Activated naive CD4-positive, alpha-beta T cell treated with anti-CD3 and anti-CD28 coated beads, Interleukin-2, amount 50 U/mL, for 16 hours (primary cell): ENCODE results near the gene PCSK4.

Experiments used
- DNase-seq: peaks from one replicate; pipeline ENCODE4 v3.0.0-alpha.2; 2020

The PCSK4 gene

GRCh38 chr19:1469255-1470054, 20.7 kb downstream of the PCSK4 start:
- DNase-seq: peak; percentile 31

- DNase-seq: peak; percentile 42
Measured at GRCh38 chr19:1468821-1469254, 21.3 kb downstream of the PCSK4 start.

DNA sequence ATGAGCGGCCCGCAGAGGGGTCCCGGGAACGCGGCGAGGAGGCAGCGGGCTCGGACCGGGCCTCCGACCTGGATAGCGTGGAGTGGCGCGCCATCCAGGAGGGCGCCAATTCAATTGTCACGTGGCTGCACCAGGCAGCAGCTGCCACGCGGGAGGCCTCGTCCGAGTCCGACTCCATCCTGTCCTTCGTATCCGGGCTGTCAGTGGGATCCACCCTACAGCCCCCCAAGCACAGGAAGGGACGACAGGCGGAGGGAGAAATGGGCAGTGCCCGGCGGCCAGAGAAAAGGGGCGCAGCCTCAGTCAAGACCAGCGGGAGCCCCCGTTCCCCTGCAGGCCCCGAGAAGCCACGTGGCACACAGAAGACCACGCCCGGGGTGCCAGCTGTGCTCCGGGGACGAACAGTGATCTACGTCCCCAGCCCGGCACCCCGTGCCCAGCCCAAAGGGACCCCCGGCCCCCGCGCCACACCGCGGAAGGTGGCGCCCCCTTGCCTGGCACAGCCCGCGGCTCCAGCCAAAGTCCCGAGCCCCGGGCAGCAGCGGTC, 21.8 kb downstream of the PCSK4 start:
- DNase-seq: peak; percentile 14

DNA sequence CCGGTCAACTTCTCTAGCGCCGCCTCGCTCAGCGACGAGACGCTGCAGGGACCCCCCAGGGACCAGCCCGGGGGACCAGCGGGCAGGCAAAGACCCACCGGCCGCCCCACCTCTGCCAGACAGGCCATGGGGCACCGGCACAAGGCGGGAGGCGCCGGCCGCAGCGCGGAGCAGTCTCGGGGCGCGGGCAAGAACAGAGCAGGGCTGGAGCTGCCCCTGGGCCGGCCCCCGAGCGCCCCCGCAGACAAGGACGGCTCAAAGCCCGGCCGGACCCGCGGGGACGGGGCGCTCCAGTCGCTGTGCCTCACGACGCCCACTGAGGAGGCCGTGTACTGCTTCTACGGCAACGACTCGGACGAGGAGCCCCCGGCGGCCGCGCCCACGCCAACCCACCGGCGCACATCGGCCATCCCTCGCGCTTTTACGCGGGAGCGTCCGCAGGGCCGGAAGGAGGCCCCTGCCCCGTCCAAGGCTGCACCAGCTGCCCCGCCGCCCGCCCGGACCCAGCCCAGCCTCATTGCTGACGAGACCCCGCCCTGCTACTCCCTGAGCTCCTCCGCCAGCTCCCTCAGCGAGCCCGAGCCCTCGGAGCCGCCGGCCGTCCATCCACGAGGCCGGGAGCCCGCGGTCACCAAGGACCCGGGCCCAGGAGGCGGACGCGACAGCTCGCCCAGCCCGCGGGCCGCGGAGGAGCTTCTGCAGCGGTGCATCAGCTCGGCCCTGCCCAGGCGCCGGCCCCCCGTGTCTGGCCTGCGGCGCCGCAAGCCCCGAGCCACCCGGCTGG, 22.5 kb downstream of the PCSK4 start:
- peak; percentile 14 for DNase-seq

DNA sequence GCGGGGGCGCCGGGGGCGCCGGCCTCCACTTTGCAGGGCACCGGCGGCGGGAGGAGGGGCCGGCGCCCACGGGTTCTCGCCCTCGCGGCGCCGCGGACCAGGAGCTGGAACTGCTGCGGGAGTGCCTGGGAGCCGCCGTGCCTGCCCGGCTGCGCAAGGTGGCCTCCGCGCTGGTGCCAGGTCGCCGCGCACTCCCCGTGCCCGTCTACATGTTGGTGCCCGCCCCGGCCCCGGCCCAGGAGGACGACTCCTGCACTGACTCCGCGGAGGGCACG, 23.0 kb downstream of the PCSK4 start:
- DNase-seq: no peak

GRCh38 chr19:1466461-1467214, 23.5 kb downstream of the PCSK4 start:
- peak; percentile 12 for DNase-seq

- DNase-seq: no peak
Measured at GRCh38 chr19:1466018-1466460, 24.1 kb downstream of the PCSK4 start.

- peak; percentile 45 for DNase-seq
Measured at GRCh38 chr19:1465191-1466016, 24.7 kb downstream of the PCSK4 start.

DNA sequence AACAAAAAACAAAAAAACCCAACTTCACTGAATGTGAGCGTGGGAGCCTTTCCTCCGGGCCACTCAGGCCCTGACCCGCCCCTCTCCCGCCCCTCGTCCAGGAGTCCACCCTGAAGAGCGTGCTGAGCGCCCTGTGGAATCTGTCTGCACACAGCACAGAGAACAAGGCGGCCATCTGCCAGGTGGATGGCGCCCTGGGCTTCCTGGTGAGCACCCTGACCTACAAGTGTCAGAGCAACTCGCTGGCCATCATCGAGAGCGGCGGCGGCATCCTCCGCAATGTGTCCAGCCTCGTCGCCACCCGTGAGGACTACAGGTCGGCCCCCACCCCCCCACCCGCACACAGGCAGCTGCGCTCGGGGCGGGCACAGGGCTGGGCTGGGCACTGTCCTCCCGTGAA, 28.3 kb downstream of the PCSK4 start:
- DNase-seq: no peak

- DNase-seq: no peak
Measured at GRCh38 chr19:1460033-1460995, 29.8 kb downstream of the PCSK4 start.

- DNase-seq: no peak
Measured at GRCh38 chr19:1459479-1459878, 30.7 kb downstream of the PCSK4 start.

GRCh38 chr19:1457892-1458291, 32.3 kb downstream of the PCSK4 start:
- no peak for DNase-seq

GRCh38 chr19:1457031-1457739, 33.0 kb downstream of the PCSK4 start:
- no peak for DNase-seq

GRCh38 chr19:1456121-1456900, 33.8 kb downstream of the PCSK4 start:
- no peak for DNase-seq

DNA sequence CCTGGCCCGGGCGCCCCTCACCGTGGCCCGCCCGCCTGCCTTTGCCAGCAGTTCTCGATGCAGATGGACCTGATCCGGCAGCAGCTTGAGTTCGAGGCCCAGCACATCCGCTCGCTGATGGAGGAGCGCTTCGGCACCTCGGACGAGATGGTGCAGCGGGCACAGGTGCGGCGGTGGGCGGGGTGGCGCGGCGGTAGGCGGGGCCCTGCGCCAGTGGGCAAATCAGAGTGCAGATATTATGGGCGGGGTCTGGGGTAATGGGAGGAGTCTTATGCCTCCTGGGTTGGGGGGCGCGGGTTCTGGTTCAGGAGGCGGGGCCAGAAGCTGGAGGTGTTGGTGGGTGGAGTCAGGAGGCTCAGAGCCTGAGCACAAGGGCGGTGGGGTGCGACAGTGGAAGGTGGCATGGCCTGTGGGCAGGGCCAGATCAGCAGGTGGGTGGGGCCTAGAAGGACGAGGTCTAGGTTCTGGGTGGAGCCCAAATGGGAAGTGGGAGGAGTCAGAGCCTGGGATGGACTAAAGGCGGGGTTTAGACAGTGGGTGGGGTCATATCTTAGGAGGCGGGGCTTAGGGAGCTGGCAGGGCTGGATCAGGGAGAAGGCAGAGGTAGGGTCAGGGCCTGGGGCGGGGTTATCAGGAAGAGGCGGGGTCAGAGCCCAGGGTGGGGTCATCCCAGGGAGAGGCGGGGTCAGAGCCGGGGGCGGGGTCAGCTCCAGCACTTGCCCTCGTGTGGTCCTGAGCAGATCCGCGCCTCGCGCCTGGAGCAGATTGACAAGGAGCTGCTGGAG, 34.6 kb downstream of the PCSK4 start:
- DNase-seq: peak; percentile 60

- no peak for DNase-seq
Measured at GRCh38 chr19:1455002-1455335, 35.2 kb downstream of the PCSK4 start.

GRCh38 chr19:1453525-1454364, 36.4 kb downstream of the PCSK4 start:
- DNase-seq: no peak
